A673 (cell line): ENCODE measurements around the gene GAB1.

Source experiments
- CTCF ChIP-seq: fragments of 300-800, 200-600 bp; sonication (generic); conservative IDR thresholded peaks from 2 replicates; pipeline ENCODE4 v1.5.1; 2017; ENCODE audit warnings: low read depth, mild to moderate bottlenecking, antibody characterized with exemption, low read length, moderate library complexity, mixed read lengths
- EZH2 ChIP-seq: fragments of 200-600 bp; sonication (generic); IDR thresholded peaks from 2 replicates; pipeline ENCODE4 v1.6.1; 2017; ENCODE audit warnings: borderline replicate concordance, low read depth, mild to moderate bottlenecking, mixed read lengths, antibody characterized with exemption, low read length; ENCODE audit not compliant: poor library complexity, severe bottlenecking

GRCh38 chr4:143307531-143307930 is 29.1 kb upstream of the GAB1 start:
- TF ChIP-seq CTCF = no peak
- TF ChIP-seq EZH2 = no peak
